ENCODE results near the gene IL17RE.
"Not testable (repeated sequence)": the region's sequence is repeated elsewhere in the genome, so short reads cannot be mapped to it uniquely, and the experiment has no call there.

Gene IL17RE

GRCh38 chr3:9897408-9898372 lies 5.0 kb upstream of the IL17RE start:
- H3K9ac ChIP-seq (ENCODE audit: low read length): no peak overlapping the region

DNA sequence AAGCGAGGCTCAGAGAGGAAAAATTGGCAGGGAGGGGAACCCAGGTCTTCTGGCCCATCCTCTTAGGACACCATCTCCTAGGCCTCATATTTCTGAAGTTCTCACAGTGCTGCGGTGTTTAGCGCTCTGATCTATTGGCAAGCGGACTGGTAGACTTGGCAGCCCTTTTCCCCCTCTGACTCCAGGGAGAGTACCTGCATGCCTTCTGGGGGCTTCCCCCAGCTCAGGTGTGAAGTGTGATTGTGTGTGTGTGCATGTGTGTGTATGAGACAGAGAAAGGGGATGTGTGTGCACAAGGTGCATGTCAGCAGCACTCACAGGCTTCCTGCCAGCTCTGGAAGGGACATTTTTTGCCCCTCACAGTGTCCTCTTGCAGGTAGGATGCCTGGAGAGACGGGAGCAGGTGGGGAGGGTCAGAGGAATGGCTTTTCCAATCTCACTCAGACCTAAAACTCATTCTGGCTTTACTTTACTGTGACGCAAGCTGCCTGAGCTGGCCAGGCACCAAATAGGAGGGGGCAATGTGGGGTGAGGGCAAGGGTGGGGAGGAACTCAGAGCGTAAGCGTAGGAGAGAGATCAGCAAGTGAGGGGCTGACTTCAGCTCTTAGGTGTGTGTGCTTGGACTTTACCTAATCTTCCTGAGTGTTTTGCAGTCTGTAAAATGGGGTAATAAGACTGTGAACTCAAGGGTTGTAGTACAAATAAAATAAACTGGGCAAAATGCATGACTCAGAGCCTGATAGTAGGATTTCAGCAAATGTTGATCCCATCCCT lies 4.0 kb upstream of the IL17RE start:
- Histone ChIP-seq H3K4me3 (ENCODE audit: low read length) (no peak overlapping the region), H3K27ac (ENCODE audit: low read length) (no peak overlapping the region), H3K4me1 (ENCODE audit: control insufficient read depth, low read depth, low read length) (peaks cover 9% of the 10 kb centered on the region), H3K27me3 (ENCODE audit: control insufficient read depth, insufficient read depth, low read length) (no peaks in the 10 kb centered on the region), H3K36me3 (ENCODE audit: control insufficient read depth, low read depth, low read length) (peaks cover 2% of the 10 kb centered on the region), H3K9me3 (ENCODE audit: control insufficient read depth, low read depth, low read length) (no peaks in the 10 kb centered on the region), H3K9ac (ENCODE audit: low read length) (no peak overlapping the region)

More at GRCh38 chr3:9897408-9898372, 5.0 kb upstream of the IL17RE start:
- no peaks in the 10 kb centered on the region for H3K27me3 ChIP-seq (ENCODE audit: control insufficient read depth, insufficient read depth, low read length)
- H3K4me1 ChIP-seq (ENCODE audit: control insufficient read depth, low read depth, low read length): peaks cover 6% of the 10 kb centered on the region
- no peak overlapping the region for H3K4me3 ChIP-seq (ENCODE audit: low read length)
- H3K9me3 ChIP-seq (ENCODE audit: control insufficient read depth, low read depth, low read length): no peaks in the 10 kb centered on the region
- peaks cover 12% of the 10 kb centered on the region for H3K36me3 ChIP-seq (ENCODE audit: control insufficient read depth, low read depth, low read length)
- H3K27ac ChIP-seq (ENCODE audit: low read length): no peak overlapping the region

DNA sequence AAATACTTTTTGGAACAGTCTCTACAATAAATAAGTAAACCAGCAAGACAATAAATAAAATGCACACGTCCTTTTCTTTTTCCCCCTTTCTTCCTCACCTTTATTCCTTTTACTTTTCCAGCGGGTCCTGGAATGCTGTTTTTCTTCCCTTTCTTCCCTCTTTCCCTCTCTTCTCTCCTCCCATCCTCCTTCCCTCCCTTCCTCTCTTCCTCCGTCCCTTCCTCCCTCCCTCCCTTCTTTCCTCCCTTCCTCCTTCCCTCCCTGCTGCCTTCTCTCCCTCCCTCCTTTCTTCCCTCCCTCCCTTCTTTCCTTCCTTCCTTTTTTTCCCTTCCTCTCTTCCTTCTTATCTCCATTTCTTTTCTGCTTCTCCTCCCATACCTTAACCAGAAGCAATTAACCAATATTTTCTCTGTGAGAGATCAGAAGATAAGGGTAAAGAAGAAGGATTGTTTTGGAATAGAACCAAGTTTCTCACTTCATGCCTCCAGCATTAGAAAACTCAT lies 3.3 kb upstream of the IL17RE start:
- Histone ChIP-seq H3K27me3 (ENCODE audit: control insufficient read depth, insufficient read depth, low read length) (no peaks in the 10 kb centered on the region), H3K9ac (ENCODE audit: low read length) (no peak overlapping the region), H3K9me3 (ENCODE audit: control insufficient read depth, low read depth, low read length) (no peaks in the 10 kb centered on the region), H3K36me3 (ENCODE audit: control insufficient read depth, low read depth, low read length) (no peaks in the 10 kb centered on the region), H3K4me3 (ENCODE audit: low read length) (no peak overlapping the region), H3K4me1 (ENCODE audit: control insufficient read depth, low read depth, low read length) (peaks cover 9% of the 10 kb centered on the region), H3K27ac (ENCODE audit: low read length) (no peak overlapping the region)

DNA sequence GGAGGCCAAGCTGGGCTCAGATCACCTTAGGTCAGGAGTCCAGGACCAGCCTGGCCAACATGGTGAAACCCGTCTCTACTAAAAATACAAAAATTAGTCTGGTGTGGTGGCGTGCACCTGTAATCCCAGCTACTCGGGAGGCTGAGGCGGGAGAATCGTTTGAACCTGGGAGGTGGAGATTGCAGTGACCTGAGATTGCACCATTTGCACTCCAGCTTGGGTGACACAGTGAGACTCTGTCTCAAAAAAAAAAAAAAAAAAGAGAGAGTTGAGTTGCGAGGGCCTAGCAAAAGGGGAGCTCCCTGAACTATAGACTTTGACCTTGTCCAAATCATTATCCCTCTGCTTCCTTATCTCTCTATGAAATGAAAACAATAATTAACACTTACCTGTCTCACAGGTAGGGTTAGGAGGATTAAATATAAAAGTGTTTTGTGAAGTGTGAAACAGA lies 1.7 kb upstream of the IL17RE start:
- not testable (repeated sequence) for H3K9me3 ChIP-seq (ENCODE audit: control insufficient read depth, low read depth, low read length); H3K9ac ChIP-seq (ENCODE audit: low read length); H3K36me3 ChIP-seq (ENCODE audit: control insufficient read depth, low read depth, low read length); H3K4me3 ChIP-seq (ENCODE audit: low read length); H3K27ac ChIP-seq (ENCODE audit: low read length); H3K4me1 ChIP-seq (ENCODE audit: control insufficient read depth, low read depth, low read length); H3K27me3 ChIP-seq (ENCODE audit: control insufficient read depth, insufficient read depth, low read length)

- Histone ChIP-seq H3K36me3 (ENCODE audit: control insufficient read depth, low read depth, low read length) (no peaks in the 10 kb centered on the region), H3K9ac (ENCODE audit: low read length) (no peak overlapping the region), H3K27me3 (ENCODE audit: control insufficient read depth, insufficient read depth, low read length) (no peaks in the 10 kb centered on the region), H3K4me1 (ENCODE audit: control insufficient read depth, low read depth, low read length) (peaks cover 9% of the 10 kb centered on the region), H3K9me3 (ENCODE audit: control insufficient read depth, low read depth, low read length) (no peaks in the 10 kb centered on the region), H3K27ac (ENCODE audit: low read length) (no peak overlapping the region), H3K4me3 (ENCODE audit: low read length) (no peak overlapping the region)
These were observed 681 bp upstream of the IL17RE start for GRCh38 chr3:9901967-9902366.

DNA sequence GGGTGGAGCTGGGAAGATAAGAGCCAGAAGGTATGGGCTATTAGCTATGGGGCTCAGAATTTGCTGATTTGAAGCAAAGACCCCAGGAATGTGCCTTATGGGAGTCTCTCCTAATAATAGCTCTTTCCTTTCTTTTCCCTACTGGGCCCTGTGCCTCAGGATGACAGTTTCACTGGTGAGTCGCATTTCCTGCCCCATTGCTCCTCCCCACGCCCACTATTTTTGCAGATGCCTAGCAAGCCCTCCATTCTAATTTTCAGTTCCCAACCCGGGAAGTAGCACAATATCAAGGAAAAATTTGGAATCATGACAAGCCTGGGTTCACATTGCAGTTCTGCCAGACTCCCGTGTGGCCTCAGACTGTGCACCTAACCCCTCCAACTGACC lies 583 bp downstream of the IL17RE start:
- no peak overlapping the region for H3K4me3 ChIP-seq (ENCODE audit: low read length)
- peaks cover 9% of the 10 kb centered on the region for H3K4me1 ChIP-seq (ENCODE audit: control insufficient read depth, low read depth, low read length)
- no peaks in the 10 kb centered on the region for H3K27me3 ChIP-seq (ENCODE audit: control insufficient read depth, insufficient read depth, low read length)
- H3K9ac ChIP-seq (ENCODE audit: low read length): no peak overlapping the region
- no peaks in the 10 kb centered on the region for H3K36me3 ChIP-seq (ENCODE audit: control insufficient read depth, low read depth, low read length)
- H3K27ac ChIP-seq (ENCODE audit: low read length): no peak overlapping the region
- H3K9me3 ChIP-seq (ENCODE audit: control insufficient read depth, low read depth, low read length): no peaks in the 10 kb centered on the region

DNA sequence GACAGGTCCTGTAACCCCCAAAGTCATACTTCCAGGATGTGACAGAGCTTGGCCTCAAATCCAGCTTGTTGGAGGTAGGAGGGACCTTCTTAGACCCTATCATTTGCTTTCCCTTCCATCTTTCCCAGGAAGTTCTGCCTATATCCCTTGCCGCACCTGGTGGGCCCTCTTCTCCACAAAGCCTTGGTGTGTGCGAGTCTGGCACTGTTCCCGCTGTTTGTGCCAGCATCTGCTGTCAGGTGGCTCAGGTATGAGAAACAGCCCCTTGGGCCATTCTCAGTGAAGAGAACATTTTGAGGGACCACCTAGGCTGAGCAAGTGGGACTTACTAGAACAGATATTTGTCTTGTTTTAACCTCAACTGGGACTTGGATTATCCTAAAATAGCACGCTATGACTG lies 1.3 kb downstream of the IL17RE start:
- no peaks in the 10 kb centered on the region for H3K27me3 ChIP-seq (ENCODE audit: control insufficient read depth, insufficient read depth, low read length)
- H3K9ac ChIP-seq (ENCODE audit: low read length): no peak overlapping the region
- H3K36me3 ChIP-seq (ENCODE audit: control insufficient read depth, low read depth, low read length): no peaks in the 10 kb centered on the region
- peaks cover 9% of the 10 kb centered on the region for H3K4me1 ChIP-seq (ENCODE audit: control insufficient read depth, low read depth, low read length)
- H3K9me3 ChIP-seq (ENCODE audit: control insufficient read depth, low read depth, low read length): no peaks in the 10 kb centered on the region
- no peak overlapping the region for H3K27ac ChIP-seq (ENCODE audit: low read length)
- no peak overlapping the region for H3K4me3 ChIP-seq (ENCODE audit: low read length)

- Histone ChIP-seq H3K9me3 (ENCODE audit: control insufficient read depth, low read depth, low read length) (no peaks in the 10 kb centered on the region), H3K4me3 (ENCODE audit: low read length) (no peak overlapping the region), H3K9ac (ENCODE audit: low read length) (no peak overlapping the region), H3K27ac (ENCODE audit: low read length) (no peak overlapping the region), H3K4me1 (ENCODE audit: control insufficient read depth, low read depth, low read length) (peaks cover 9% of the 10 kb centered on the region), H3K27me3 (ENCODE audit: control insufficient read depth, insufficient read depth, low read length) (no peaks in the 10 kb centered on the region), H3K36me3 (ENCODE audit: control insufficient read depth, low read depth, low read length) (no peaks in the 10 kb centered on the region)
These were observed 3.8 kb downstream of the IL17RE start for GRCh38 chr3:9906480-9906879.

DNA sequence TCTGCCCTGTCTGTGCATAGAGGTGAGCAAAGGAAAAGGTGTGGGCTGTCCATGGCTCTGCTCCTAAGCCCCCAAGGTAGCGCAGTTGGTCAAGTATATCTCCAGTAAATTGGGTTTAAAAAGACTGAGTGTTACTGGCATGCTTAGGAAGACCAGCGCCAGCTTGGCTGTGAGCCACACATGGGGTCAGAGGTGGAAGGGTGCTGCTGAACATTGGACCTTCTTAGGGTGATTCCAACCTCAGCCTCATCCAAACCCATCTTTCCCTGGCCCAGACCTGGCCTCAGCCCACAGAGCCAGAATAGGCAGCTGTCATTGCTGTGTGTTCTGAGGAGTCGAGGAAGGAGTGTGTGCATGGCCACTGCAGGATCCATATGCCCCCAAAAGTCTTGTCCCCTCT lies 5.6 kb downstream of the IL17RE start:
- H3K9me3 ChIP-seq (ENCODE audit: control insufficient read depth, low read depth, low read length): no peaks in the 10 kb centered on the region
- H3K27ac ChIP-seq (ENCODE audit: low read length): no peak overlapping the region
- H3K4me1 ChIP-seq (ENCODE audit: control insufficient read depth, low read depth, low read length): no peaks in the 10 kb centered on the region
- no peak overlapping the region for H3K9ac ChIP-seq (ENCODE audit: low read length)
- no peaks in the 10 kb centered on the region for H3K27me3 ChIP-seq (ENCODE audit: control insufficient read depth, insufficient read depth, low read length)
- no peak overlapping the region for H3K4me3 ChIP-seq (ENCODE audit: low read length)
- H3K36me3 ChIP-seq (ENCODE audit: control insufficient read depth, low read depth, low read length): no peaks in the 10 kb centered on the region

DNA sequence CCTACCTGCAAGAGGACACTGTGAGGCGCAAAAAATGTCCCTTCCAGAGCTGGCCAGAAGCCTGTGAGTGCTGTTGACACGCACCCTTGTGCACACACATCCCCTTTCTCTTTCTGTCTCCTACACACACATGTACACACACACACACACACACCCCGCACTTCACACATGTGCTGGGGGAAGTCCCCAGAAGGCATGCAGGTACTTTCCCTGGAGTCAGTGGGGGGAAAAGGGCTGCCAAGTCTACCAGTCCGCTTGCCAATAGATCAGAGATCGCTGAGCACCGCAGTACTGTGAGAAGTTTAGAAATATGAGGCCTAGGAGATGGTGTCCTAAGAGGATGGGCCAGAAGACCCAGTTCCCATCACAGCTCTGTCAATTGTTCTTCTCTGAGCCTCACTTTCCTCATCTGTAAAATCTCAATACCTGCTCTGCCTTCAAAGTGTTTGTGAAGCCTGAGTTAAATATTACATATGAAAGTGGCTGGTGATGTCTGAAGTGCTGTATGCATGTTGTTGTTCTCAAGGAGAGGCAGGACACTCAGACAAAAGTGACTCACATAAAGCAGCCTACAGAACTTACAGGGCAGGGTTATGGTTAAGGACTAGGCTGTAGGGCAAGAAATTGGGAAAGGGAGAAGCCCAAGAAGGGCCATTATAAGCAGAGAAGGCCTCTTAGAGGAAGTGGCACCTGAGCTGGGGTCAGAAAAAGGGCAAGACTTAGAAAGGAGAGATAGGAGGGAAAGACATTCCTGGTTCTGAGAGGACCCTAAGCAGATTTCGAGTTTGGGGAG lies 6.8 kb downstream of the IL17RE start:
- H3K27me3 ChIP-seq (ENCODE audit: control insufficient read depth, insufficient read depth, low read length): peaks cover 6% of the 10 kb centered on the region
- no peak overlapping the region for H3K9ac ChIP-seq (ENCODE audit: low read length)
- no peaks in the 10 kb centered on the region for H3K36me3 ChIP-seq (ENCODE audit: control insufficient read depth, low read depth, low read length)
- H3K4me1 ChIP-seq (ENCODE audit: control insufficient read depth, low read depth, low read length): no peaks in the 10 kb centered on the region
- no peak overlapping the region for H3K27ac ChIP-seq (ENCODE audit: low read length)
- H3K9me3 ChIP-seq (ENCODE audit: control insufficient read depth, low read depth, low read length): no peaks in the 10 kb centered on the region
- no peak overlapping the region for H3K4me3 ChIP-seq (ENCODE audit: low read length)

DNA sequence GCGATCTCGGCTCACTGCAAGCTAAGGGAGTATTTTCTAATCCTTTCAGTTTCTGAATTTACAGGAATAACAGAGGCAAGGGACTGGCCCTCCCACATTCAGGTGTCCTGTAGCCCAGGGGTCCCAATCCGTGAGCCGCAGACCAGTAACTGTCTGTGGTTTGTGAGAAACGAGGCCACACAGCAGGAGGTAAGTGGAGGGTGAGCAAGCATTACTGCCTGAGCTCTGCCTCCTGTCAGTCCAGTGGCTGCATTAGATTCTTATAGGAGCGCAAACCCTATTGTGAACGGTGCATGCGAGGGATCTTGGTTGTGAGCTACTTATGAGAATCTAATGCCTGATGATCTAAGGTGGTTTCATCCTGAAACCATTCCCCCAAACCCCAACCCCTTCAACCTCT lies 9.2 kb downstream of the IL17RE start:
- peaks cover 16% of the 10 kb centered on the region for H3K27me3 ChIP-seq (ENCODE audit: control insufficient read depth, insufficient read depth, low read length)
- H3K36me3 ChIP-seq (ENCODE audit: control insufficient read depth, low read depth, low read length): no peaks in the 10 kb centered on the region
- H3K4me3 ChIP-seq (ENCODE audit: low read length): no peak overlapping the region
- no peak overlapping the region for H3K9ac ChIP-seq (ENCODE audit: low read length)
- H3K27ac ChIP-seq (ENCODE audit: low read length): no peak overlapping the region
- H3K4me1 ChIP-seq (ENCODE audit: control insufficient read depth, low read depth, low read length): peaks cover 10% of the 10 kb centered on the region
- H3K9me3 ChIP-seq (ENCODE audit: control insufficient read depth, low read depth, low read length): no peaks in the 10 kb centered on the region

All from iPS-18a (cell line).